ENCODE results near the gene IGSF3.

Gene IGSF3

GRCh38 chr1:116558140-116558549, 109.4 kb downstream of the IGSF3 start:
- TF ChIP-seq ZNF70 (CRISPR knock-in tag; IDR thresholded peaks at IDR 0.05), result no peak
- TF ChIP-seq RARB (CRISPR knock-in tag; IDR thresholded peaks at IDR 0.05), result no peak
- no peak for TF ChIP-seq ISL1 (CRISPR knock-in tag; IDR thresholded peaks at IDR 0.05)
- no peak for TF ChIP-seq ESRRG (CRISPR knock-in tag; IDR thresholded peaks at IDR 0.05)
- no peak for TF ChIP-seq OSR1 (CRISPR knock-in tag; IDR thresholded peaks at IDR 0.05)
- no peak for TF ChIP-seq TSHZ2 (CRISPR knock-in tag; IDR thresholded peaks at IDR 0.05)
- no peak for ATAC-seq

- TF ChIP-seq ZNF70 (CRISPR knock-in tag; IDR thresholded peaks at IDR 0.05) (no peak), ZNF565 (CRISPR knock-in tag; conservative IDR thresholded peaks at IDR 0.05; ENCODE audit: low read depth) (no peak), ZC3H10 (CRISPR knock-in tag; IDR thresholded peaks at IDR 0.05) (no peak), CREB5 (CRISPR knock-in tag; IDR thresholded peaks at IDR 0.05; ENCODE audit: low read depth) (no peak), BACH2 (CRISPR knock-in tag; IDR thresholded peaks at IDR 0.05; ENCODE audit: borderline replicate concordance) (no peak), PPARA (CRISPR knock-in tag; IDR thresholded peaks at IDR 0.05; ENCODE audit: borderline replicate concordance) (no peak), OSR1 (CRISPR knock-in tag; IDR thresholded peaks at IDR 0.05) (no peak), SNAI2 (CRISPR knock-in tag; IDR thresholded peaks at IDR 0.05) (no peak), TOX (CRISPR knock-in tag; IDR thresholded peaks at IDR 0.05; ENCODE audit: borderline replicate concordance) (no peak), ZNF8 (CRISPR knock-in tag; IDR thresholded peaks at IDR 0.05) (no peak), PATZ1 (CRISPR knock-in tag; IDR thresholded peaks at IDR 0.05; ENCODE audit: borderline replicate concordance) (no peak), TCF4 (CRISPR knock-in tag; IDR thresholded peaks at IDR 0.05; ENCODE audit: borderline replicate concordance) (no peak), TSHZ2 (CRISPR knock-in tag; IDR thresholded peaks at IDR 0.05) (no peak), CSDC2 (CRISPR knock-in tag; IDR thresholded peaks at IDR 0.05) (no peak), ESRRG (CRISPR knock-in tag; IDR thresholded peaks at IDR 0.05) (no peak), ZFP30 (CRISPR knock-in tag; IDR thresholded peaks at IDR 0.05) (no peak), ARNTL (CRISPR knock-in tag; IDR thresholded peaks at IDR 0.05; ENCODE audit: borderline replicate concordance, low read depth) (no peak), POU6F1 (CRISPR knock-in tag; IDR thresholded peaks at IDR 0.05; ENCODE audit: borderline replicate concordance, low read depth) (no peak), RARB (CRISPR knock-in tag; IDR thresholded peaks at IDR 0.05) (no peak)
- no peak for ATAC-seq
Measured at GRCh38 chr1:116557323-116557878, 110.1 kb downstream of the IGSF3 start.

All from SK-N-SH treated with all-trans-retinoic acid at 6 μM for 48 hours (cell line).